Fibroblast of lung (primary cell): ENCODE data around the gene CELF2.

ENCODE experiments used
- CTCF ChIP-seq, 2 donors: IDR thresholded peaks in 1 of 2; conservative IDR thresholded peaks in 1 of 2; 1 replicate in 1 of 2; 2 replicates in 1 of 2; pipeline ENCODE4 v1.5.1; 2011 to 2012; ENCODE audit warnings: low read length in 2 of 2, control low read depth in 1 of 2, inconsistent platforms in 1 of 2, low read depth in 1 of 2, mild to moderate bottlenecking in 1 of 2
- EZH2 ChIP-seq: IDR thresholded peaks from 2 replicates; pipeline ENCODE4 v1.5.1; 2012; ENCODE audit warnings: low read length, control low read depth, mild to moderate bottlenecking; ENCODE audit errors: missing control alignments

- no peak for TF ChIP-seq CTCF (conservative IDR thresholded peaks at IDR 0.05 in 1 of 2, IDR thresholded peaks at IDR 0.05 in 1 of 2; ENCODE audit: low read depth in 1 of 2, low read length in 2 of 2)
- TF ChIP-seq EZH2, result no peak
These were observed 275.7 kb downstream of the CELF2 start for GRCh38 chr10:11293332-11293731.
